T-helper 17 cell (primary cell): ENCODE data around the gene TOX4. TPM values are rescaled to one million over a fixed set of nuclear protein-coding genes. Genes with fewer than 3 reads are reported as not detected.
"Not testable (repeated sequence)": the region's sequence is repeated elsewhere in the genome, so short reads cannot be mapped to it uniquely, and the experiment has no call there.

Source experiments
- ATAC-seq: fragments of 150-1000 bp; cut with Tn5 transposase; 2 replicates; pipeline ENCODE4 v1.10.0; 2021; ENCODE audit warnings: mild to moderate bottlenecking, moderate library complexity
- DNase-seq, 3 donors: peaks; one replicate each; pipeline versions ENCODE4 v3.0.0 to v3.0.0-alpha.2; 2020 to 2021
- H3K9me3 ChIP-seq: one replicate; pipeline ENCODE4 v1.7.0; 2013; ENCODE audit warnings: low read length, mild to moderate bottlenecking; ENCODE audit not compliant: control insufficient read depth, poor library complexity, severe bottlenecking
- H3K27ac Mint-ChIP-seq: one replicate; pipeline ENCODE4 v1.8.0; 2022; ENCODE audit warnings: mild to moderate bottlenecking, moderate library complexity, mixed read lengths
- H3K27me3 Mint-ChIP-seq: one replicate; pipeline ENCODE4 v1.8.0; 2022; ENCODE audit warnings: mixed read lengths
- H3K36me3 Mint-ChIP-seq: one replicate; pipeline ENCODE4 v1.8.0; 2022; ENCODE audit warnings: low read depth, mixed read lengths
- H3K4me1 Mint-ChIP-seq: one replicate; pipeline ENCODE4 v1.8.0; 2022; ENCODE audit warnings: mild to moderate bottlenecking, mixed read lengths
- H3K4me3 Mint-ChIP-seq: one replicate; pipeline ENCODE4 v1.8.0; 2022; ENCODE audit warnings: mild to moderate bottlenecking, moderate library complexity, mixed read lengths
- total RNA-seq, 4 donors: library from RNA in 2 of 4; stranded (reverse) in 2 of 4; gene quantifications; one replicate each; pipeline ENCODE4 v1.2.3 and lab custom pipeline; 2022 to 2026

Gene TOX4
- total RNA-seq, 2 donors from 2014 or later, result 97.3 to 110 TPM

GRCh38 chr14:21528381-21529348, 51.7 kb downstream of the TOX4 start:
- Mint-ChIP-seq H3K4me3 (no peak overlapping the region), H3K4me1 (peaks cover 10% of the 10 kb centered on the region), H3K27ac (peak overlapping the region; percentile 14), H3K27me3 (peaks cover 11% of the 10 kb centered on the region), H3K36me3 (peaks cover 2% of the 10 kb centered on the region)
- ATAC-seq (no peak), DNase-seq (no peak)
- no peaks in the 10 kb centered on the region for H3K9me3 ChIP-seq

GRCh38 chr14:21529515-21529914, 52.5 kb downstream of the TOX4 start:
- Mint-ChIP-seq H3K27ac (no peak overlapping the region), H3K4me1 (peaks cover 10% of the 10 kb centered on the region)

GRCh38 chr14:21533294-21533693, 56.3 kb downstream of the TOX4 start:
- no peak for DNase-seq
- peaks cover 53% of the 10 kb centered on the region for H3K27me3 Mint-ChIP-seq

More at GRCh38 chr14:21529515-21529914, 52.5 kb downstream of the TOX4 start:
- Mint-ChIP-seq H3K36me3 (peaks cover 2% of the 10 kb centered on the region), H3K4me3 (no peak overlapping the region), H3K27me3 (peaks cover 18% of the 10 kb centered on the region)
- DNase-seq, result no peak
- H3K9me3 ChIP-seq, result no peaks in the 10 kb centered on the region
- no peak for ATAC-seq

GRCh38 chr14:21534576-21534975, 57.6 kb downstream of the TOX4 start:
- peaks cover 66% of the 10 kb centered on the region for H3K27me3 Mint-ChIP-seq
- DNase-seq, result no peak
- H3K4me1 Mint-ChIP-seq, result peaks cover 12% of the 10 kb centered on the region
- H3K4me3 Mint-ChIP-seq, result no peak overlapping the region
- no peaks in the 10 kb centered on the region for H3K9me3 ChIP-seq
- no peak overlapping the region for H3K27ac Mint-ChIP-seq
- ATAC-seq, result no peak
- H3K36me3 Mint-ChIP-seq, result peaks cover 6% of the 10 kb centered on the region

More at GRCh38 chr14:21533294-21533693, 56.3 kb downstream of the TOX4 start:
- H3K36me3 Mint-ChIP-seq, result peaks cover 6% of the 10 kb centered on the region
- H3K27ac Mint-ChIP-seq, result no peak overlapping the region
- H3K4me3 Mint-ChIP-seq, result no peak overlapping the region
- H3K9me3 ChIP-seq, result no peaks in the 10 kb centered on the region
- ATAC-seq, result no peak
- peaks cover 12% of the 10 kb centered on the region for H3K4me1 Mint-ChIP-seq

GRCh38 chr14:21535545-21536417, 58.8 kb downstream of the TOX4 start:
- no peak overlapping the region for H3K4me3 Mint-ChIP-seq
- no peak for DNase-seq
- no peak overlapping the region for H3K27ac Mint-ChIP-seq
- peaks cover 9% of the 10 kb centered on the region for H3K4me1 Mint-ChIP-seq
- ATAC-seq, result no peak
- H3K36me3 Mint-ChIP-seq, result peaks cover 6% of the 10 kb centered on the region
- H3K9me3 ChIP-seq, result no peaks in the 10 kb centered on the region
- peaks cover 67% of the 10 kb centered on the region for H3K27me3 Mint-ChIP-seq

GRCh38 chr14:21536418-21537089, 59.6 kb downstream of the TOX4 start:
- ATAC-seq, result no peak
- peaks cover 9% of the 10 kb centered on the region for H3K4me1 Mint-ChIP-seq
- peaks cover 6% of the 10 kb centered on the region for H3K36me3 Mint-ChIP-seq
- no peak overlapping the region for H3K27ac Mint-ChIP-seq
- H3K27me3 Mint-ChIP-seq, result peaks cover 67% of the 10 kb centered on the region
- H3K9me3 ChIP-seq, result no peaks in the 10 kb centered on the region
- no peak for DNase-seq
- H3K4me3 Mint-ChIP-seq, result peak overlapping the region; percentile 45

GRCh38 chr14:21537090-21537424, 60.1 kb downstream of the TOX4 start:
- peaks cover 68% of the 10 kb centered on the region for H3K27me3 Mint-ChIP-seq
- H3K27ac Mint-ChIP-seq, result no peak overlapping the region
- peaks cover 6% of the 10 kb centered on the region for H3K36me3 Mint-ChIP-seq
- no peak for ATAC-seq
- peaks cover 9% of the 10 kb centered on the region for H3K4me1 Mint-ChIP-seq
- no peaks in the 10 kb centered on the region for H3K9me3 ChIP-seq
- H3K4me3 Mint-ChIP-seq, result no peak overlapping the region
- no peak for DNase-seq

GRCh38 chr14:21539189-21539940, 62.4 kb downstream of the TOX4 start:
- no peaks in the 10 kb centered on the region for H3K9me3 ChIP-seq
- peaks cover 10% of the 10 kb centered on the region for H3K36me3 Mint-ChIP-seq
- peaks cover 73% of the 10 kb centered on the region for H3K27me3 Mint-ChIP-seq
- no peak overlapping the region for H3K27ac Mint-ChIP-seq
- ATAC-seq (no peak), DNase-seq (no peak)
- H3K4me1 Mint-ChIP-seq, result peaks cover 9% of the 10 kb centered on the region
- H3K4me3 Mint-ChIP-seq, result no peak overlapping the region

GRCh38 chr14:21541413-21542074, 64.5 kb downstream of the TOX4 start:
- ATAC-seq, result no peak
- peaks cover 53% of the 10 kb centered on the region for H3K27me3 Mint-ChIP-seq
- no peaks in the 10 kb centered on the region for H3K9me3 ChIP-seq
- peaks cover 10% of the 10 kb centered on the region for H3K36me3 Mint-ChIP-seq
- no peak for DNase-seq
- peaks cover 5% of the 10 kb centered on the region for H3K4me1 Mint-ChIP-seq
- no peak overlapping the region for H3K27ac Mint-ChIP-seq
- no peak overlapping the region for H3K4me3 Mint-ChIP-seq

- peaks cover 34% of the 10 kb centered on the region for H3K27me3 Mint-ChIP-seq
- H3K36me3 Mint-ChIP-seq, result peaks cover 6% of the 10 kb centered on the region
Observed at GRCh38 chr14:21543521-21543960, 66.5 kb downstream of the TOX4 start.

GRCh38 chr14:21543963-21544362, 67.0 kb downstream of the TOX4 start:
- peaks cover 6% of the 10 kb centered on the region for H3K36me3 Mint-ChIP-seq
- DNase-seq, result no peak
- no peaks in the 10 kb centered on the region for H3K9me3 ChIP-seq
- no peak overlapping the region for H3K27ac Mint-ChIP-seq
- no peak for ATAC-seq
- H3K4me3 Mint-ChIP-seq, result no peak overlapping the region
- no peaks in the 10 kb centered on the region for H3K4me1 Mint-ChIP-seq
- H3K27me3 Mint-ChIP-seq, result peaks cover 29% of the 10 kb centered on the region

More at GRCh38 chr14:21543521-21543960, 66.5 kb downstream of the TOX4 start:
- no peak overlapping the region for H3K27ac Mint-ChIP-seq
- no peaks in the 10 kb centered on the region for H3K4me1 Mint-ChIP-seq
- no peak for ATAC-seq
- no peaks in the 10 kb centered on the region for H3K9me3 ChIP-seq
- no peak overlapping the region for H3K4me3 Mint-ChIP-seq
- DNase-seq, result no peak

GRCh38 chr14:21544588-21544987, 67.6 kb downstream of the TOX4 start:
- H3K4me3 Mint-ChIP-seq, ATAC-seq, H3K9me3 ChIP-seq, DNase-seq, H3K36me3 Mint-ChIP-seq, H3K4me1 Mint-ChIP-seq, H3K27ac Mint-ChIP-seq: not testable (repeated sequence)
- peaks cover 23% of the 10 kb centered on the region for H3K27me3 Mint-ChIP-seq
